ENCODE measurements around the gene HGF. TPM values are rescaled to one million over a fixed set of nuclear protein-coding genes. Genes with fewer than 3 reads are reported as not detected.

Gene HGF
- total and polyA plus RNA-seq, 2 of the 8 experiments (the other 6 are each of a cell fraction or from before 2014, with no cell fraction given), result 0.05 to 0.60 TPM

- H3K4me3 ChIP-seq (ENCODE audit: extremely low read depth in 1 of 4, insufficient read depth in 2 of 4, low read depth in 3 of 4, low read length in 4 of 4), result no peak overlapping the region
- no peak overlapping the region for H3K9ac ChIP-seq (replicated peaks in 1 of 4; ENCODE audit: extremely low read depth in 1 of 4, low read depth in 3 of 4, low read length in 3 of 4)
- H2BK20ac ChIP-seq (ENCODE audit: low read length), result no peak overlapping the region
- H3K23ac ChIP-seq (ENCODE audit: insufficient read length), result no peak overlapping the region
- H2BK15ac ChIP-seq (ENCODE audit: low read length), result no peak overlapping the region
- H3K79me2 ChIP-seq (ENCODE audit: control insufficient read depth in 1 of 2, insufficient read depth in 2 of 2, low read length in 2 of 2), result no peaks in the 10 kb centered on the region
- H3K56ac ChIP-seq (replicated peaks; ENCODE audit: insufficient read length, low read depth, low read length), result no peak overlapping the region
- no peaks in the 10 kb centered on the region for H3K79me1 ChIP-seq (ENCODE audit: low read depth, low read length)
- peaks cover 0 to 2% (median 0%) of the 10 kb centered on the region in 4 experiments; a peak in 1 of 7 replicates for H3K4me1 ChIP-seq (replicated peaks in 1 of 4; ENCODE audit: control insufficient read depth in 3 of 4, insufficient read depth in 4 of 4, low read length in 3 of 4)
- H3K27me3 ChIP-seq (replicated peaks in 1 of 4; ENCODE audit: control insufficient read depth in 3 of 4, extremely low read depth in 1 of 4, insufficient read depth in 3 of 4, low read length in 3 of 4), result no peaks in the 10 kb centered on the region
- WGBS, 2 experiments (ENCODE audit: extremely low coverage in 1 of 2, insufficient coverage in 1 of 2, insufficient read length in 1 of 2, insufficient replicate concordance in 2 of 2, low coverage in 1 of 2, low lambda C conversion rate in 2 of 2, missing lambda C conversion rate in 1 of 2), result 92% methylated on average over 12 of the region's 12 CpGs; no CpG with 5 or more reads in 1 of the 2 experiments
- H2BK5ac ChIP-seq (ENCODE audit: low read depth, low read length), result no peak overlapping the region
- H3K27ac ChIP-seq (ENCODE audit: low read depth, low read length), result no peak overlapping the region
- no peak overlapping the region for H4K8ac ChIP-seq (ENCODE audit: extremely low read depth, insufficient read depth, low read length)
- H3K23me2 ChIP-seq (ENCODE audit: low read depth, low read length), result no peaks in the 10 kb centered on the region
- CTCF ChIA-PET (ENCODE audit: partially characterized antibody), result interaction anchor here (3.0 kb wide), 1 partner anchor 15 kb away, joined by 16 read pairs; no protein-coding TSS in a partner anchor
- H2BK120ac ChIP-seq (replicated peaks; ENCODE audit: low read depth, low read length), result no peak overlapping the region
- DNase-seq (ENCODE audit: low read depth in 1 of 2, low spot score in 2 of 2) (no peak), FAIRE-seq (peak; percentile 19)
- H3K9me3 ChIP-seq (ENCODE audit: insufficient read depth in 2 of 2, low read depth in 1 of 2, low read length in 1 of 2), result no peaks in the 10 kb centered on the region
- H3K4ac ChIP-seq (replicated peaks; ENCODE audit: insufficient read length, low read depth, low read length), result no peak overlapping the region
- no peak overlapping the region for H2BK12ac ChIP-seq (ENCODE audit: low read depth, low read length)
- no peak overlapping the region; the same call in 1 of the 2 replicates for H2AFZ ChIP-seq (ENCODE audit: low read length)
- no peak overlapping the region for H4K91ac ChIP-seq (replicated peaks; ENCODE audit: insufficient read length, low read length)
- H3K4me2 ChIP-seq (ENCODE audit: insufficient read depth in 1 of 2, low read depth in 2 of 2, low read length in 2 of 2), result no peak overlapping the region
- no peak overlapping the region for H3K14ac ChIP-seq (ENCODE audit: insufficient read length)
- H3K36me3 ChIP-seq (ENCODE audit: control insufficient read depth in 2 of 4, insufficient read depth in 4 of 4, low read length in 3 of 4), result no peaks in the 10 kb centered on the region
- POLR2A ChIA-PET (ENCODE audit: partially characterized antibody), result no interaction called here
- H4K20me1 ChIP-seq (replicated peaks in 1 of 2; ENCODE audit: control insufficient read depth in 1 of 2, insufficient read depth in 2 of 2, low read length in 2 of 2), result no peaks in the 10 kb centered on the region
- H2AK5ac ChIP-seq (ENCODE audit: low read depth, low read length), result no peak overlapping the region
- H4K5ac ChIP-seq (ENCODE audit: insufficient read length, low read depth, low read length), result no peak overlapping the region
- TF ChIP-seq NANOG (IDR thresholded peaks at IDR 0.05; ENCODE audit: insufficient read depth, low read depth, low read length, poor library complexity, severe bottlenecking), result no peak
- TF ChIP-seq GABPA (IDR thresholded peaks at IDR 0.05; ENCODE audit: borderline replicate concordance, insufficient read depth, low read length), result no peak
- TF ChIP-seq, protein P1, sequence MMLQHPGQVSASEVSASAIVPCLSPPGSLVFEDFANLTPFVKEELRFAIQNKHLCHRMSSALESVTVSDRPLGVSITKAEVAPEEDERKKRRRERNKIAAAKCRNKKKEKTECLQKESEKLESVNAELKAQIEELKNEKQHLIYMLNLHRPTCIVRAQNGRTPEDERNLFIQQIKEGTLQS (IDR thresholded peaks at IDR 0.05; ENCODE audit: insufficient read depth, low read depth, low read length), result no peak
- 0 out of 2 replicates have a peak, but pooled peaks have one; percentile 3 for TF ChIP-seq CEBPB (IDR thresholded peaks at IDR 0.05; ENCODE audit: low read depth, low read length)
- no peak for TF ChIP-seq BACH1 (IDR thresholded peaks at IDR 0.05; ENCODE audit: low read length)
- TF ChIP-seq JUND (IDR thresholded peaks at IDR 0.05; ENCODE audit: low read length), result no peak
- no peak for TF ChIP-seq HDAC2 (IDR thresholded peaks at IDR 0.05; ENCODE audit: borderline replicate concordance in 1 of 2, low read depth in 2 of 2, low read length in 2 of 2)
- H3K18ac ChIP-seq (ENCODE audit: extremely low read depth, low read length), result no peak overlapping the region
Measured at GRCh38 chr7:81791568-81792518, 22.0 kb upstream of the HGF start.
